Ascending aorta (tissue), 2 donors: ENCODE results near the gene NELFB. TPM values are rescaled to one million over a fixed set of nuclear protein-coding genes. Genes with fewer than 3 reads are reported as not detected.

Experiments
- DNase-seq, 2 donors: peaks; one replicate each; pipeline ENCODE4 v3.0.0-alpha.2; 2019; ENCODE audit warnings: low spot score in 2 of 2
- H3K27ac ChIP-seq, 2 donors: fragments of 200-600 bp; sonication (generic); one replicate each; pipeline ENCODE4 v1.5.1; 2016 to 2017; ENCODE audit warnings: mild to moderate bottlenecking in 1 of 2
- H3K27me3 ChIP-seq: fragments of 200-600 bp; sonication (generic); one replicate; pipeline ENCODE4 v1.5.1; 2017
- H3K36me3 ChIP-seq, 2 donors: fragments of 200-600 bp; sonication (generic); one replicate each; pipeline ENCODE4 v1.5.1; 2016
- H3K4me1 ChIP-seq, 2 donors: fragments of 200-600 bp; sonication (generic); one replicate each; pipeline ENCODE4 v1.5.1; 2016 to 2017; ENCODE audit warnings: mild to moderate bottlenecking in 1 of 2
- H3K4me3 ChIP-seq, 2 donors: fragments of 200-600 bp; sonication (generic); one replicate each; pipeline ENCODE4 v1.5.1; 2016 to 2017; ENCODE audit warnings: mild to moderate bottlenecking in 1 of 2
- H3K9me3 ChIP-seq, 2 donors: fragments of 200-600 bp; sonication (generic); one replicate each; pipeline ENCODE4 v1.5.1; 2016
- CTCF ChIP-seq, 3 experiments: fragments of 200-600 bp in 2 of 3; fragments of 450-650 bp in 1 of 3; sonication (generic) in 2 of 3; IDR thresholded peaks; one replicate each; pipeline ENCODE4 v1.5.1; 2016 to 2019; ENCODE audit warnings: antibody characterized with exemption in 3 of 3, mild to moderate bottlenecking in 1 of 3, moderate library complexity in 1 of 3
- intact Hi-C: fragments of 100-400 bp; cut with DNase I; formaldehyde crosslinking; loops from one replicate; pipeline ENCODE4 v1.15.1; 2023
- total RNA-seq: library from RNA; depleted of rRNA; stranded (reverse); fragments of >200 nt; gene quantifications from one replicate; pipeline ENCODE4 v1.1.0, GENCODE V29; 2016

NELFB gene
- total RNA-seq, 1 donor from 2014 or later: 71.7 TPM

DNA sequence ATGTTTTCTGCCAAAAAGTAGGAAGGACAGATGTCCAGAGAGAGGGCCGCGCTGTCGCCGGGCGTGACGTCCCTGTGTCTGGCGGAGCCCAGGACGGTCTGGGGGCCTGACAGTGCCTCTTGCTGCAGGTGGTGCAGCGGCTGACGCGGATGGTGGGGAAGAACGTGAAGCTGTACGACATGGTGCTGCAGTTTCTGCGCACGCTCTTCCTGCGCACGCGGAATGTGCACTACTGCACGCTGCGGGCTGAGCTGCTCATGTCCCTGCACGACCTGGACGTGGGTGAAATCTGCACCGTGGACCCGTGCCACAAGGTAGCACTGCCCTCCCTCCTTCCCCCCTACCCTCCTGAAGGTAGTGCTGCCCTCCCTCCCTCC, 7.8 kb downstream of the NELFB start:
- Histone ChIP-seq H3K36me3 (peaks cover 29 to 61% of the 10 kb centered on the region in 2 donors), H3K9me3 (no peaks in the 10 kb centered on the region), H3K4me1 (no peaks in the 10 kb centered on the region), H3K4me3 (no peak overlapping the region), H3K27ac (no peak overlapping the region), H3K27me3 (no peaks in the 10 kb centered on the region)
- no peak for TF ChIP-seq CTCF (IDR thresholded peaks at IDR 0.05)
- intact Hi-C loops: no loop called here
- DNase-seq: no peak

GRCh38 chr9:137263506-137263905, 8.4 kb downstream of the NELFB start:
- Histone ChIP-seq H3K27ac (no peak overlapping the region), H3K27me3 (no peaks in the 10 kb centered on the region), H3K36me3 (peaks cover 29 to 58% of the 10 kb centered on the region in 2 donors), H3K4me3 (no peak overlapping the region), H3K9me3 (no peaks in the 10 kb centered on the region), H3K4me1 (peaks cover 1 to 2% of the 10 kb centered on the region in 2 donors)
- intact Hi-C loops: no loop called here
- TF ChIP-seq CTCF (IDR thresholded peaks at IDR 0.05): no peak
- DNase-seq: no peak

- intact Hi-C loops: no loop called here
Observed at GRCh38 chr9:137264067-137264466, 8.9 kb downstream of the NELFB start.

GRCh38 chr9:137265496-137266161, 10.5 kb downstream of the NELFB start:
- Histone ChIP-seq H3K27me3 (no peaks in the 10 kb centered on the region), H3K9me3 (no peaks in the 10 kb centered on the region), H3K27ac (no peak overlapping the region), H3K4me1 (peaks cover 10 to 15% of the 10 kb centered on the region in 2 donors), H3K36me3 (peaks cover 27 to 50% of the 10 kb centered on the region in 2 donors), H3K4me3 (no peak overlapping the region)
- intact Hi-C loops: no loop called here
- DNase-seq: no peak
- TF ChIP-seq CTCF (IDR thresholded peaks at IDR 0.05): no peak

More at GRCh38 chr9:137264067-137264466, 8.9 kb downstream of the NELFB start:
- TF ChIP-seq CTCF (IDR thresholded peaks at IDR 0.05): no peak
- Histone ChIP-seq H3K9me3 (no peaks in the 10 kb centered on the region), H3K36me3 (peaks cover 29 to 53% of the 10 kb centered on the region in 2 donors), H3K4me3 (no peak overlapping the region), H3K27ac (no peak overlapping the region), H3K27me3 (no peaks in the 10 kb centered on the region), H3K4me1 (peaks cover 7 to 8% of the 10 kb centered on the region in 2 donors)
- DNase-seq: no peak

DNA sequence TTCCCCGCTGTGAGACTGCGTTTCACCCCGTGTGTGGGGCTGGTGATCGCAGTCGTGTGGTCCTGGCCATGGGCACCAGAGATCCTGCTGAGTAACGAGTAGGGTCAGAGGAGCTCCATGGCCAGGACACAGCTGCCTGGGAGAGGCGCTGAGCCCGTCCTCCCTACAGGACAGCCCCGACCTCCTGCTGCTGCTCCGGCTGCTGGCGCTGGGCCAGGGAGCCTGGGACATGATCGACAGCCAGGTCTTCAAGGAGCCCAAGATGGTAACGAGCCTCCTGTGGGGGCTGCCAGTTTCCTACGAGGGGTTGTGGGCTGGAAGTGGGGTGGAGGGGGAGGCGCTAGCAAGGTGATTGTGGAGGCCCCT, 11.0 kb downstream of the NELFB start:
- H3K36me3 ChIP-seq: peaks cover 27 to 55% of the 10 kb centered on the region in 2 donors
- H3K4me3 ChIP-seq: no peak overlapping the region
- H3K27me3 ChIP-seq: no peaks in the 10 kb centered on the region
- no peak overlapping the region for H3K27ac ChIP-seq
- peaks cover 10 to 16% of the 10 kb centered on the region in 2 donors for H3K4me1 ChIP-seq
- H3K9me3 ChIP-seq: no peaks in the 10 kb centered on the region
- no peak for DNase-seq
- no peak for TF ChIP-seq CTCF (IDR thresholded peaks at IDR 0.05)
- intact Hi-C loops: no loop called here
